ENCODE results near the gene SPAAR. TPM values are rescaled to one million over a fixed set of nuclear protein-coding genes. Genes with fewer than 3 reads are reported as not detected.

Gene SPAAR
- total and polyA plus RNA-seq, 9 of the 15 experiments (the other 6 are each of a cell fraction or from before 2014, with no cell fraction given) = not detected

DNA sequence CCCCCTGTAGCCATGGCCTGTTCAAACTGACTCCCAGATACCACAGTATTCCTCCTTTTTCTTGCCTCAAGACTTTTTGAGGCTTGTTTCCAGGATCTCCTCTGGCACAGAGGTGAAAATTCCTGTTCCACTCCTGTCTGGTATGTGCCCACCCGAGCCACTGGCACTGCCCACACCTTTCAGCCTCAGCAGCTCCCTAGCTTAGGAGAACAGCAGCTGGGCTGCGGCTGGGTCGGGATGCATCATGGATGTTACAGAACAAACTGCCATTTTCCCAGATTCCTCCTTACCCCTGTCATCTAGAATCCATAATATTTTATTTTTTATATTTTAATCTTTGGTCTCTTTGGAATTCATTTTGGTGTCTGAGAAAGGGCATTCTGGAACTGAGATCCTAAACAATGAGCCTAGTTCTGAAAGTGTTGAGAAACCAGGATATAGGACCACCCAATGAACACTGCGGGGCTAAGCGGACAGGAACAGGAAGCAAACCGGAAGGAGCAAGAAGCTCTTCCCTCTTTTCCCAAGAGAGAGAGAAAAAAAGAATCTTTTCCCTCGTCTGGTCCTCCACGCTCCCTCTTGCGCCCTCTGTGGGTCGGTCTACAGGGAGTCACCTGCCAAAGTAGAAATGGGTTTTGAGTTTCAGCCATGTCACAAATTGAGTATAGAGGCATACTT is 36.2 kb downstream of the SPAAR start (continued):
- TF ChIP-seq, protein P1, sequence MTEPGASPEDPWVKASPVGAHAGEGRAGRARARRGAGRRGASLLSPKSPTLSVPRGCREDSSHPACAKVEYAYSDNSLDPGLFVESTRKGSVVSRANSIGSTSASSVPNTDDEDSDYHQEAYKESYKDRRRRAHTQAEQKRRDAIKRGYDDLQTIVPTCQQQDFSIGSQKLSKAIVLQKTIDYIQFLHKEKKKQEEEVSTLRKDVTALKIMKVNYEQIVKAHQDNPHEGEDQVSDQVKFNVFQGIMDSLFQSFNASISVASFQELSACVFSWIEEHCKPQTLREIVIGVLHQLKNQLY (CRISPR knock-in tag; conservative IDR thresholded peaks at IDR 0.05) = no peak
- TF ChIP-seq, protein P2, sequence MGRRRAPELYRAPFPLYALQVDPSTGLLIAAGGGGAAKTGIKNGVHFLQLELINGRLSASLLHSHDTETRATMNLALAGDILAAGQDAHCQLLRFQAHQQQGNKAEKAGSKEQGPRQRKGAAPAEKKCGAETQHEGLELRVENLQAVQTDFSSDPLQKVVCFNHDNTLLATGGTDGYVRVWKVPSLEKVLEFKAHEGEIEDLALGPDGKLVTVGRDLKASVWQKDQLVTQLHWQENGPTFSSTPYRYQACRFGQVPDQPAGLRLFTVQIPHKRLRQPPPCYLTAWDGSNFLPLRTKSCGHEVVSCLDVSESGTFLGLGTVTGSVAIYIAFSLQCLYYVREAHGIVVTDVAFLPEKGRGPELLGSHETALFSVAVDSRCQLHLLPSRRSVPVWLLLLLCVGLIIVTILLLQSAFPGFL (CRISPR knock-in tag; IDR thresholded peaks at IDR 0.05) = no peak
- TF ChIP-seq SMARCE1 (IDR thresholded peaks at IDR 0.05) = peak; percentile 25; the same call in 1 of the 2 replicates
- TF ChIP-seq ARNT (IDR thresholded peaks at IDR 0.05) = no peak
- TF ChIP-seq, protein P3, sequence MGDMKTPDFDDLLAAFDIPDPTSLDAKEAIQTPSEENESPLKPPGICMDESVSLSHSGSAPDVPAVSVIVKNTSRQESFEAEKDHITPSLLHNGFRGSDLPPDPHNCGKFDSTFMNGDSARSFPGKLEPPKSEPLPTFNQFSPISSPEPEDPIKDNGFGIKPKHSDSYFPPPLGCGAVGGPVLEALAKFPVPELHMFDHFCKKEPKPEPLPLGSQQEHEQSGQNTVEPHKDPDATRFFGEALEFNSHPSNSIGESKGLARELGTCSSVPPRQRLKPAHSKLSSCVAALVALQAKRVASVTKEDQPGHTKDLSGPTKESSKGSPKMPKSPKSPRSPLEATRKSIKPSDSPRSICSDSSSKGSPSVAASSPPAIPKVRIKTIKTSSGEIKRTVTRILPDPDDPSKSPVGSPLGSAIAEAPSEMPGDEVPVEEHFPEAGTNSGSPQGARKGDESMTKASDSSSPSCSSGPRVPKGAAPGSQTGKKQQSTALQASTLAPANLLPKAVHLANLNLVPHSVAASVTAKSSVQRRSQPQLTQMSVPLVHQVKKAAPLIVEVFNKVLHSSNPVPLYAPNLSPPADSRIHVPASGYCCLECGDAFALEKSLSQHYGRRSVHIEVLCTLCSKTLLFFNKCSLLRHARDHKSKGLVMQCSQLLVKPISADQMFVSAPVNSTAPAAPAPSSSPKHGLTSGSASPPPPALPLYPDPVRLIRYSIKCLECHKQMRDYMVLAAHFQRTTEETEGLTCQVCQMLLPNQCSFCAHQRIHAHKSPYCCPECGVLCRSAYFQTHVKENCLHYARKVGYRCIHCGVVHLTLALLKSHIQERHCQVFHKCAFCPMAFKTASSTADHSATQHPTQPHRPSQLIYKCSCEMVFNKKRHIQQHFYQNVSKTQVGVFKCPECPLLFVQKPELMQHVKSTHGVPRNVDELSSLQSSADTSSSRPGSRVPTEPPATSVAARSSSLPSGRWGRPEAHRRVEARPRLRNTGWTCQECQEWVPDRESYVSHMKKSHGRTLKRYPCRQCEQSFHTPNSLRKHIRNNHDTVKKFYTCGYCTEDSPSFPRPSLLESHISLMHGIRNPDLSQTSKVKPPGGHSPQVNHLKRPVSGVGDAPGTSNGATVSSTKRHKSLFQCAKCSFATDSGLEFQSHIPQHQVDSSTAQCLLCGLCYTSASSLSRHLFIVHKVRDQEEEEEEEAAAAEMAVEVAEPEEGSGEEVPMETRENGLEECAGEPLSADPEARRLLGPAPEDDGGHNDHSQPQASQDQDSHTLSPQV (IDR thresholded peaks at IDR 0.05) = peak; percentile 67
- TF ChIP-seq, protein P4, sequence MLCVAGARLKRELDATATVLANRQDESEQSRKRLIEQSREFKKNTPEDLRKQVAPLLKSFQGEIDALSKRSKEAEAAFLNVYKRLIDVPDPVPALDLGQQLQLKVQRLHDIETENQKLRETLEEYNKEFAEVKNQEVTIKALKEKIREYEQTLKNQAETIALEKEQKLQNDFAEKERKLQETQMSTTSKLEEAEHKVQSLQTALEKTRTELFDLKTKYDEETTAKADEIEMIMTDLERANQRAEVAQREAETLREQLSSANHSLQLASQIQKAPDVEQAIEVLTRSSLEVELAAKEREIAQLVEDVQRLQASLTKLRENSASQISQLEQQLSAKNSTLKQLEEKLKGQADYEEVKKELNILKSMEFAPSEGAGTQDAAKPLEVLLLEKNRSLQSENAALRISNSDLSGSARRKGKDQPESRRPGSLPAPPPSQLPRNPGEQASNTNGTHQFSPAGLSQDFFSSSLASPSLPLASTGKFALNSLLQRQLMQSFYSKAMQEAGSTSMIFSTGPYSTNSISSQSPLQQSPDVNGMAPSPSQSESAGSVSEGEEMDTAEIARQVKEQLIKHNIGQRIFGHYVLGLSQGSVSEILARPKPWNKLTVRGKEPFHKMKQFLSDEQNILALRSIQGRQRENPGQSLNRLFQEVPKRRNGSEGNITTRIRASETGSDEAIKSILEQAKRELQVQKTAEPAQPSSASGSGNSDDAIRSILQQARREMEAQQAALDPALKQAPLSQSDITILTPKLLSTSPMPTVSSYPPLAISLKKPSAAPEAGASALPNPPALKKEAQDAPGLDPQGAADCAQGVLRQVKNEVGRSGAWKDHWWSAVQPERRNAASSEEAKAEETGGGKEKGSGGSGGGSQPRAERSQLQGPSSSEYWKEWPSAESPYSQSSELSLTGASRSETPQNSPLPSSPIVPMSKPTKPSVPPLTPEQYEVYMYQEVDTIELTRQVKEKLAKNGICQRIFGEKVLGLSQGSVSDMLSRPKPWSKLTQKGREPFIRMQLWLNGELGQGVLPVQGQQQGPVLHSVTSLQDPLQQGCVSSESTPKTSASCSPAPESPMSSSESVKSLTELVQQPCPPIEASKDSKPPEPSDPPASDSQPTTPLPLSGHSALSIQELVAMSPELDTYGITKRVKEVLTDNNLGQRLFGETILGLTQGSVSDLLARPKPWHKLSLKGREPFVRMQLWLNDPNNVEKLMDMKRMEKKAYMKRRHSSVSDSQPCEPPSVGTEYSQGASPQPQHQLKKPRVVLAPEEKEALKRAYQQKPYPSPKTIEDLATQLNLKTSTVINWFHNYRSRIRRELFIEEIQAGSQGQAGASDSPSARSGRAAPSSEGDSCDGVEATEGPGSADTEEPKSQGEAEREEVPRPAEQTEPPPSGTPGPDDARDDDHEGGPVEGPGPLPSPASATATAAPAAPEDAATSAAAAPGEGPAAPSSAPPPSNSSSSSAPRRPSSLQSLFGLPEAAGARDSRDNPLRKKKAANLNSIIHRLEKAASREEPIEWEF (CRISPR knock-in tag; IDR thresholded peaks at IDR 0.05) = no peak
- TF ChIP-seq, protein P5, sequence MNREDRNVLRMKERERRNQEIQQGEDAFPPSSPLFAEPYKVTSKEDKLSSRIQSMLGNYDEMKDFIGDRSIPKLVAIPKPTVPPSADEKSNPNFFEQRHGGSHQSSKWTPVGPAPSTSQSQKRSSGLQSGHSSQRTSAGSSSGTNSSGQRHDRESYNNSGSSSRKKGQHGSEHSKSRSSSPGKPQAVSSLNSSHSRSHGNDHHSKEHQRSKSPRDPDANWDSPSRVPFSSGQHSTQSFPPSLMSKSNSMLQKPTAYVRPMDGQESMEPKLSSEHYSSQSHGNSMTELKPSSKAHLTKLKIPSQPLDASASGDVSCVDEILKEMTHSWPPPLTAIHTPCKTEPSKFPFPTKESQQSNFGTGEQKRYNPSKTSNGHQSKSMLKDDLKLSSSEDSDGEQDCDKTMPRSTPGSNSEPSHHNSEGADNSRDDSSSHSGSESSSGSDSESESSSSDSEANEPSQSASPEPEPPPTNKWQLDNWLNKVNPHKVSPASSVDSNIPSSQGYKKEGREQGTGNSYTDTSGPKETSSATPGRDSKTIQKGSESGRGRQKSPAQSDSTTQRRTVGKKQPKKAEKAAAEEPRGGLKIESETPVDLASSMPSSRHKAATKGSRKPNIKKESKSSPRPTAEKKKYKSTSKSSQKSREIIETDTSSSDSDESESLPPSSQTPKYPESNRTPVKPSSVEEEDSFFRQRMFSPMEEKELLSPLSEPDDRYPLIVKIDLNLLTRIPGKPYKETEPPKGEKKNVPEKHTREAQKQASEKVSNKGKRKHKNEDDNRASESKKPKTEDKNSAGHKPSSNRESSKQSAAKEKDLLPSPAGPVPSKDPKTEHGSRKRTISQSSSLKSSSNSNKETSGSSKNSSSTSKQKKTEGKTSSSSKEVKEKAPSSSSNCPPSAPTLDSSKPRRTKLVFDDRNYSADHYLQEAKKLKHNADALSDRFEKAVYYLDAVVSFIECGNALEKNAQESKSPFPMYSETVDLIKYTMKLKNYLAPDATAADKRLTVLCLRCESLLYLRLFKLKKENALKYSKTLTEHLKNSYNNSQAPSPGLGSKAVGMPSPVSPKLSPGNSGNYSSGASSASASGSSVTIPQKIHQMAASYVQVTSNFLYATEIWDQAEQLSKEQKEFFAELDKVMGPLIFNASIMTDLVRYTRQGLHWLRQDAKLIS (CRISPR knock-in tag; IDR thresholded peaks at IDR 0.05) = no peak
- no peak for TF ChIP-seq TAF7 (tag; IDR thresholded peaks at IDR 0.05)

All from K562 (cell line).